Measurements from ENCODE around the gene LRP2BP. TPM values are rescaled to one million over a fixed set of nuclear protein-coding genes. Genes with fewer than 3 reads are reported as not detected.

Gene LRP2BP
- not detected in 2 replicates for total RNA-seq (2014; rRNA removed; shearing (Covaris generic))

DNA sequence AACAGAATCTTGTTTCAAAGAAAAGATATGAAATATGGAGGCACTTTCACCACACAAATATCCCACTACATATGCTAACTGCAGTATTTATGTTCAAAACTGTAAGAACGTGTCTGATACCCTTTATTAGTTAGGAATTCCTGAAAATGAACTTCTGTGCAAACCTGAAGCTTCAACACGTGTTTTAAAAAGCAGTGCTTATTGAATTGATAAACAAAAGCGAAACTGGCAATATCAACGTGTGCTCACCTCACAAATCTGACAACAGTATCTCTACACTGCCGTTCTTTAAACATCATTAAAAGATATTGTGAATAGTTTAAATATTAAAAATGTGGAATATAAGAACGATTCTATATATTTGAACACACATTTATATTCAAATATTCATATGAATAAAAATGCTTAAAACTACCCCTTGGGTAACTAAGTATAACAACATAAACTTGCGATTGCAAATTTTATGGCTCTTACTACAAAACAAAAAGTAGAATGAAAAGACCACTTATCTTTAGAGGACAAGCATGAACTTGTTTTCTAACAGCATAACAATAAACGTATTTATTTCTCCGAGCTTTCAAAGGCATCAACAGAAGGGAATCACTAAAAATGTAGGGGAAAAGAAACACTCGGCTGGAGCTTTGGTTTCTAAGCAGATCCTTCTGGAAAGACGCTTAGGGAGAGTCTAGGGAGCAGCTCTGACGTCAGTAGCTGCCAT lies at the start of gene LRP2BP:
TSS of gene LRP2BP (minus strand) at position 687 of the 718 bp plus-strand sequence. CDS start 17,738 bp downstream, outside the sequence.
- peak; percentile 93 for DNase-seq (ENCODE audit: low spot score)
- in situ Hi-C loops (cut with HindIII; ENCODE audit: low sequenced_read_pairs) = no loop called here

DNA sequence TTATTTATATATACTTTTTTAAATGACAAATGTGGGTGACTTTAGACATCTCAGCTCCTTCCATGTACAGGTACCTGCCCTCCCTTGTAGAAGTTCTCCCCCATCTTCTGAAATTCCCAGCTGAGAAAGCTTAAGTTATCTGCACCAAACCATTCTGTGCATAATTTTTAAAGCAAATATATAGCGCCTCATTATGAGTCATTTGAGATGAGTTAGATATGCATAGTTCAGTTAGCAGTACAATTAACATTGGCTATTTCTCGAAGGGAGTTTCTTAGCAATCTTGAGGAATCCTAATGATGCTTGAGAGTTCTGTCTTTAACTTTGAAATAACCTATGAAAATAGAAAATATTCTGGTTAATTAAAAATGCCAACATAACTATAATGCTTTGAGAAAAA lies 49.5 kb upstream of the LRP2BP start:
- in situ Hi-C loops (cut with HindIII; ENCODE audit: low sequenced_read_pairs) = no loop called here
- DNase-seq (ENCODE audit: low spot score) = no peak

DNA sequence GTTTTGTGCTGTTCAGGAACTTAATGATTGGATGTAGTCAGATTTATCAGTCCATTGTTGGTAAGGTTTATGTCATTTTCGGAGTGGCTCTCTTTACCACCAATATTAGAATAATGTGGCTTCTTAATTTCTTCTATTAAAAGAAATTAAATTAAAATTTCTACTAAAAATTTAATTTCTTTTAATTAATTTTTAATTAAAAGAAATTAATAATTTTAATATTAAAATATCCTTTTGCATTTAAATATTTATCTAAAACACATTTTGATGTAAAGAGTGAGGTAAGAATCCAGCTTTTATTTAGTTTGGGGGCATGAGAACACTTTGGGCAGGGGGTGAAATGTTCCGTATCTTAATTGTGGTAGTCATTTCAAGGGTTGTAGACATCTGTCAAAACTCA lies 45.8 kb upstream of the LRP2BP start:
- in situ Hi-C loops (cut with HindIII; ENCODE audit: low sequenced_read_pairs) = no loop called here
- no peak for DNase-seq (ENCODE audit: low spot score)

DNA sequence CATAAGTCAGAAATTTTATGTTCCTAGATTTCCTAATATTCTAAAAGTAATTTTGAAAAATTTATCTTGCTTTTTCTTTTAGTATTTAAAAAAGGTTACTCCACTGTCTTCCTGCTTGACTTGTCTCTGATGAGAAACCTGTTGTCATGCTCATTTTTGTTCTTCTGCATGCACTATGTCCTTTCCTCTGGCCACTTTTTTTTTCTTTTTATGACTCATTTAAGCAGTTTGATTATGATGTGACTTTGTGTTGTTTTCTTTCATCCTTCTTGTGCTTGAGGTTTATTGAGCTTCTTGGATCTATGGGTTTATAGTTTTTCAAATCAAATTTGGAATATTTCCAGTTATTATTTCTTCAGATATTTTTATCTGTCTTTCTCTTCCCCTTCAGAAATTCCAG lies 42.1 kb upstream of the LRP2BP start:
- in situ Hi-C loops (cut with HindIII; ENCODE audit: low sequenced_read_pairs) = no loop called here
- no peak for DNase-seq (ENCODE audit: low spot score)

DNA sequence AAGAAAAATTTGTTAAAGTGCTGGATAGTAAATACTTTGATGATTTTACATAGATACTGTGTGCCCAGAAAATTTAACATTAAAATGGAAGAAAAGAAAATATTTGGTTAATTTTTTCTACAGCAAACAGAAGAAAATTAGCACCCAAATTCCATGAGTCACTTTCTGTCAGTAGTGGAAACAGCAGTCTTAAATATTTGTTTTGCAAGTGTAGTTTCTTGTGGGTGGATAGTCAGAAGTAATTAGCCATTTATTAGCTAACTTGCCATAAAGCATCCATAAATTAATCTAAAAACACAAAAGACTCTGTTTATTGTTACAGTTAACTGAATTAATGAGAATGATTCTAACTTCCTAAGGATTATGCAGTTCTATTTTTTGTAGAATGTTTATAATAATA lies 39.7 kb upstream of the LRP2BP start:
- no peak for DNase-seq (ENCODE audit: low spot score)
- in situ Hi-C loops (cut with HindIII; ENCODE audit: low sequenced_read_pairs) = no loop called here

DNA sequence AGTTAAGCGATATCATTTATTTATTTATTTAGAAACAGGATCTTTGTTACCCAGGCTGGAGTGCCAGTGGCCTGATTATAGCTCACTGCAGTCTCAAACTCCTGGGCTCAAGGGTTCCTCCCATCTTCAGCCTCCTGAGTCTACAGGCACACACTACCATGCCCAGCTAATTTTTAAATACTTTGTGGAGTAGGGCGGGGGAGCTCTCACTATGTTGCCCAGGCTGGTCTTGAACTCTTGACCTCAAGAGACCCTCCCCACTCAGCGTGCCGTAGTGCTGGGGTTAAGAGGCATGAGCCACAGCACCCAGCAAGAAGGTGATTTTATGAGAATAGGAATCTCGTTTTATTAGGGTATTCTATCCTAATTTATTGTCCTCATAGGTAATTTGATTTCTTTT lies 33.9 kb upstream of the LRP2BP start:
- in situ Hi-C loops (cut with HindIII; ENCODE audit: low sequenced_read_pairs) = no loop called here
- DNase-seq (ENCODE audit: low spot score) = no peak

DNA sequence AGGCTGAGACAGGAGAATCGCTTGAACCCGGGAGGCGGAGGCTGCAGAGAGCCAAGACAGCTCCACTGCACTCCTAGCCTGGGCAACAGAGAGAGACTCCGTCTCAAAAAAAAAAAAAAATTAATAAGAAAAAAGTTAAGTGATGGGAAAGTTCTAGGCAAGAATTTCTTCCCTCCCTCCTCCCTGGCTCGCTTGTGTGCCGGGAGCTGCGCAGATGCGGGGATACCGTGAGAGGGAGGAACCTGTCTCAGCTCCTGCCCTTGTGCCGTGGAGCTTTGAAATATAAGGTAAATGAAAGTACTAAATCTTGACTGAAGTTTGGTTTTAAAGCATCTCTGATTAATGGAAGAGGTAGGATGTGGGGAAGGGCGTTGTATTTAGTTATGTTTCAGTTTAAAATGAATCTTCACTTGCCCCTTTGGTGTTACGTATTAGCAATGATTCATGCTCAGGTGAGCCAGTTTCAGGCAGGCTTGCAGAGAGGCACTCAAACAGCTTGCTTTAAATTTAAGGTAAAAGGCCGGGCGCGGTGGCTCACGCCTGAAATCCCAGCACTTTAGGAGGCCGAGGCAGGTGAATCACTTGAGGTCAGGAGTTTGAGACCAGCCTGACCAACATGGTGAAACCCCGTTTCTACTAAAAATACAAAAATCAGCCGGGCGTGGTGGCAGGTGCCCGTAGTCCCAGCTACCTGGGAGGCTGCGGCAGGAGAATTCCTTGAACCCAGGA lies 31.4 kb upstream of the LRP2BP start:
- DNase-seq (ENCODE audit: low spot score) = no peak
- in situ Hi-C loops (cut with HindIII; ENCODE audit: low sequenced_read_pairs) = no loop called here

DNA sequence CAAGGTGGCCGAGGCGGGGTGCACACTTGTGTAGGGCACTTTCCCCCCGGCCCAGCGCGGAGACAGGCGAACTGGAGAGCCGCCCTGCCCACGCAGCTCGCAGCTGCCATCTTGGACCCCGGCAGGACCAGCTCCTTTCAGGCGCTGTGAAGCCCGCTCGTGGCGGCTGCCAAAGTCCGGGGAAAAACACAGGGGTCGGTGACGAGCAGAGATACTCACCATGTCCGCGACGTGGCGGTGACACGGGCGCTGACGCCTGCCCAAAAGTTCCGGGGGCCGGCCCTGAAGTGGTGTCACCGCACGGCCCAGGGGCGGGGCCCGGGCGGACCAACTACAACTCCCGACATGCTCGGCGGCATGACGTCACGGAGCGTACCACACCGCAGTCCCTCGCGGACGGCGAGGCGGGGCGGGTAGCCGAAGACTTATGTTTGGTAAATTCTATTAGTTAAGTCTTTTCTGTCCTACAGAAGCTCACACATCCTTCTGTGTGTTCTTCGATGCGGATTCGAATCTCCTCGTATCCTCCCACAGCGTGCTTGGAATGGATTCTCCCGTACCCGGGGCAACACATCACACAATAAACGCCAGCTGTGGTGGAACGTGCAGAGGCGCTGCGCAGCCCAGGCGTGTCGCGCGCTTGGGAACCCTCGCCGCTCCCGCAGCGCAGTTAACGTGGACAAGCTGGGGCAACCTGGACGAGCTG lies 30.1 kb upstream of the LRP2BP start, which contains the start of gene UFSP2:
TSS of gene UFSP2 (minus strand) at position 318 of the 706 bp plus-strand sequence. CDS start at position 222, 96 bp downstream.
- DNase-seq (ENCODE audit: low spot score) = peak; percentile 88
- in situ Hi-C loops (cut with HindIII; ENCODE audit: low sequenced_read_pairs) = no loop called here

DNA sequence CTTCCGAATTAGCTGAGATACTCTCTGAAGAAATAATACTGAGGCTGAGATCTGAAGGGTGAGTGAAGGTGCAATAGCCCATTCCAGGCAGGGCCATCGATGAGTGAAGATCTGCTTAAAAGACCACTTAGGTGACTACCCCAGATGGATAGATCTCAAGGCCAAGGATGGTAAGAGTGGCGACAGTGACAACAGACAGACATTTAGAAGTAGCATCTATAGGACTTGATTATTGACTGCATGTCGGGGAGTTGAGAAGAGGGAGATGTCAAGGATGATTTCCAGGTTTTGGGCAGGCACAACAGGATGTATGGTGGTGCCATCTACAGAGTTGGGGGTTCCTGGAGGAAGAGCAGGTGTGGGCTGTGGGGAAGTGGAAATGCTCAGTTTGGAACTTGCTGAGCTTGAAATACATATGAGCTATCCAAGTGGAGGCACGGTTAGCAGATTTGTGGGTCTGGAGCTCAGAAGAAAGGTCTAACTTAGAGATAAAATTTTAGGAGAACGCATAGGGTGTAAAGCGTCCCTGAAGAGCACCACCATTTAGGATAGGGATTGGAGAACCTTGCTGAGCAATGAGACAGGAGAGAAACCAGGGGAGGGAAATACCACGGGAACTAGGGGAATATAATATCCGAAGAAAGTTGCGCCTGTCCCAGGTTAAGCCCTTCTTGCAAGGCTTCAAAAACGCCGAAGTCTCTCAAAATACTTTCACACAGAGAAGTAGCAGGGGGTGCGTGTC lies 29.4 kb upstream of the LRP2BP start:
- peak; percentile 59 for DNase-seq (ENCODE audit: low spot score)
- in situ Hi-C loops (cut with HindIII; ENCODE audit: low sequenced_read_pairs) = no loop called here

DNA sequence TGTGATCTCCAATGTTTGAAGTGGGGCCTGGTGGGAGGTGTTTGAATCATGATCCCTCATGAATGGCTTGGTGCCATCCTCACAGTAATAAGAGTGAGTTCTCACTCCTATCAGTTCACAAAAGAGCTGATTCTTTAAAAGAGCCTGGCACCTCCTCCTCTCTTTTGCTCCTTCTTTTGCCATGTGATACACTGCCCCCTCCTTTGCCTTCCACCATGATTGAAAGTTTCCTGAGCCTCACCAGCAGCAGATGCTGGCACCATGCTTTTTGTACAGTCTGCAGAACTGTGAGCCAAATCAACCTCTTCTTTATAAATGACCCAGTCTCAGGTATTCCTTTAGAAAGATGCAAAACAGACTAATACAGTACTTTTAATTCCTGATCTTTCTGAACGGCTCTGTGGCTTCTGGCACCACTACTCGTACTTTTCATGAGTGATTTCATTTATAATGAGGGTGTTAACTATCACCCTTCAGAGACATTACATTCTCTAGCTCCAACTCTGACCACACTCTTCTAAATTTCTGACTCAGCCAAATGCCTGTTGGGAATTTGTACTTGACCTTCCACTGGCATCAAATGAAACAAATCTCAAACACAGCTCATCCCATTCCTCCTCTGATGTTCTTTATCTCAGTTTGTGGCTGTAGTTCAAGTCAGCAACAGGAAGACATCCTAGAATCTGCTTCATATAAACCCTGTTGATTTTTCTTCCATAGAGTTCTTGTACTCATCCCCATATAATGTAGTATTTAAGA lies 25.8 kb upstream of the LRP2BP start:
- DNase-seq (ENCODE audit: low spot score) = no peak
- in situ Hi-C loops (cut with HindIII; ENCODE audit: low sequenced_read_pairs) = no loop called here

DNA sequence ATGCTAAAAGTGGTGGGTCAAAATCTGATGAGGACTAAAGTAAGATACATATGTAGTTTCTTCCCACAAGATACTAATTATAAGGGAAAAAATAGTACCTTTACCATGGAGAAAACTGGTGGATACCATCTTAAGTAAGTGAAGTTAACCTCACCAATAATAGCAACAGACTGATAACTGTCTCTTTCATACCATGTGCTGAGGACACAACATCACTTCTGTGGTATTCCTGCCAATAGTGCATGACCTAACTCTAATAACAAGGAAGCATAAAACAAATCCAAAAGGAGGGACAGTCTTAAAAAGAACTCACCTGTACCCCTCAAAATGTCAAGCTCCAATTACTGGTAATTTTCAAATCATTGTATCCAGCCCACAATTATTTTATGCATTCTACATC lies 21.2 kb upstream of the LRP2BP start:
- DNase-seq (ENCODE audit: low spot score) = no peak
- in situ Hi-C loops (cut with HindIII; ENCODE audit: low sequenced_read_pairs) = no loop called here

DNA sequence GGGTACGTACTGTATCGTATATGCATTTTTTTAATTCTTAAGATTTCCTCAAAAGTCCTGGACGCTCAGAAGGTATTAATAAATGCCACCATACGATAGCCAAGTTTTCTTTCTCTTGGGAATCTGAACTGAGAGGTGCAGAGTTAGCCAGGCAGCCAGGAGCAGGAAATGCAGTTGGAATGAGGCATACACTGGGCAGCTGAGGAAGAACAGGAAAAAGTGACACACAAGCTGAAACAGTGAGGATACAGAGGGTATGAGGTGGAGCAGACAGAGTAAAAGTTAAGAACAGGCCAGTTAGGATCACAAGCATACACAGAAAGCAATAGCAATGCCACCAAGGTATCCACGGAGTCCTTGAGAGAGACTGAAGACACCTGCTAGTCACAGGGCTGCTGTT lies 16.7 kb upstream of the LRP2BP start:
- in situ Hi-C loops (cut with HindIII; ENCODE audit: low sequenced_read_pairs) = no loop called here

DNA sequence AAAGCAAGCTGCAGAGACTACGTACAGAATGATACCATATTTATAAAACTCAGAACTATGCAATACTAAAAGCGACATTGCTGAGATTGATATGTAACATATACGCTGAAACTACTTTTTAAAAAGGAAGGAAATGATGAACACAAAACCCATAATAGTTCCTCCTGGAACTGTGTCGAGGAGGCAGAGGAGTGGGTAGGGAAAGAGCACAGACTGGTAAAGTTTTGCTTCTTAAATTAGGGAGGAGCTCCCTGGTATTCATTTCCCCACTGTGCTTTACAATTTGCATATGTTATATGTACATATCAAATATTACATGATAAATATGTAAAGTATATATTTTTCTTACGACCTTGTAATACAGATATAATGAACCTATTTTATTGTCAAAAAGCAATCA lies 16.1 kb upstream of the LRP2BP start:
- in situ Hi-C loops (cut with HindIII; ENCODE audit: low sequenced_read_pairs) = no loop called here
- no peak for DNase-seq (ENCODE audit: low spot score)

More for the DNA sequence above, 16.7 kb upstream of the LRP2BP start:
- no peak for DNase-seq (ENCODE audit: low spot score)

DNA sequence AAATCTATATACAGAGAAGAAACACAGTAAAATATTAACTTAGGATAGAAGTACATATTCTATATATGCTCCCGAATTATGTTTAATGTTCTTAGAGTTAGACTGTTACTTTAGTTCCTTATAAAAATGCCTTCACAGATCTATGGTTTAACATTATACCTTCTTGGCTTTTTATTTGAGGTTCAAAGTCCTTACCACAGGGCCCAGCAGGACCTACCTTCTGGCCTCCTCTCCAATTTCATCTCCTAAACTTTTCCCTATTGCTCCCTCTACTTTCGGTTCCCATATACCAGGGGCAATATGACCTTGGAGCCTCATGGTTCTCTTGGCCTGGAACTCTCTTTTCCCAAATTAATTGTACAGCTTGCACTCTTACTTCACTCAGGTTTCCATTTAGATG lies 12.7 kb upstream of the LRP2BP start:
- in situ Hi-C loops (cut with HindIII; ENCODE audit: low sequenced_read_pairs) = no loop called here
- no peak for DNase-seq (ENCODE audit: low spot score)

DNA sequence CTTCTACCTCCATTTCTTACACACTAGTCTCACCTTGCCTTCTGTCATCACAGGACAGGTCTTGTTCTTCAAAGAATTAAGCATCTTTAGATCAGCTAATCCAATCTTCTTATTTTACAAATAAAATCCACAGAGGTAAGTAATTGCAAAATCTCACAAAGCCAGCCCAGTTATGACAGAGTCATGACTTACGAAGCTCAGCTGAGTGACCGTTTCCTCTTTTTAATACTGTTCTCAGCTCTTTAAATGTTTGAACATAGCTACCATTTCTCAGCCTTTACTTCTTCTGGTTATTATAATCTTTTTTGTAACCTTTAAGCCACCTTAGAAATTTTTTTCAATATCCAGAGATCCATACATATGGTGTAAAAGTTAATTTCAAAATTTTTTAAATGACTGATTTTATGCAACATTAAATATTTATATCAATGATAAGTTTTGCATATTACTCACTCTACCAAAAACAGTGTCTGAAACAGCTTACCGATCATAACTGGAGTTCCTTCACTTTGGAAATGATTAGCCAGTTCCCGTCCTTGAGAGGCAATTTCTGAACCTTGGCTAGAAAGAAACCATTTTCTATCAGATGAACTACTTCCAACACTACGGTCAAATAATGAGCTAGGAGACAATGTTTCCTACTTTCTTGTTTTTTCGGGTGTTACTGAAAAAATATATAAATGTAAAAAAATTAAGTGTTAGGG lies 9.7 kb upstream of the LRP2BP start:
- no peak for DNase-seq (ENCODE audit: low spot score)
- in situ Hi-C loops (cut with HindIII; ENCODE audit: low sequenced_read_pairs) = no loop called here

DNA sequence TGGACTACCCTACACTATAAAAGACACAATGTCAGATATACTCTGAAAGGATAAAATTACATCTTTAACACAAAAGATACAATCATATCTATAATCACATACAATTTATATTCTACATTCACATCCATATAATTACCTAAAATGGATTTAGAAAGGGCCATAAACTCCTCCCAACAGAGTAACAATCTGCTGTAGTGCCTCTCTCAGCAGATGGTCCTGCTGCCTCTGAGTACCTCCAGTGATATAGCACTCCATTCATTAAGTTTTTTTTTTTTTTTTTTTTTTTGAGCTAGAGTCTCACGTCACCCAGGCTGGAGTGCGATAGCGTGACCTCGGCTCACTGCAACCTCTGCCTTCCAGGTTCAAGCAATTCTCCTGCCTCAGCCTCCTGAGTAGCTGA lies 8.3 kb upstream of the LRP2BP start:
- in situ Hi-C loops (cut with HindIII; ENCODE audit: low sequenced_read_pairs) = no loop called here
- peak; percentile 47 for DNase-seq (ENCODE audit: low spot score)

DNA sequence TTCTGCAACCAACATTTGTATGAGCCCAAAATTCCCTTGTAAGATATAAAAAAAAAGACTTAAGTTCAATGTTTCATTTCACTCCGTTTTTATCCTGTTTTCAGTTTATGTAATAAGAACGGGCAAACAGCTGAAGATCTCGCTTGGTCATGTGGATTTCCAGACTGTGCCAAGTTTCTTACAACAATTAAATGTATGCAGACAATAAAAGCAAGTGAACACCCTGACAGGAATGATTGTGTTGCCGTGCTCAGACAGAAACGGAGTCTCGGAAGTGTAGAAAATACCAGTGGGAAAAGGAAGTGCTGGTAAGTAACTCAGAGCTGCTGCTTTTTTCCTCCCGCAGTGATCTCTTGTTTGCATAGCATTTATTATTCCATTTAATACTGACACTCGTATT lies 3.7 kb upstream of the LRP2BP start:
- in situ Hi-C loops (cut with HindIII; ENCODE audit: low sequenced_read_pairs) = no loop called here

DNA sequence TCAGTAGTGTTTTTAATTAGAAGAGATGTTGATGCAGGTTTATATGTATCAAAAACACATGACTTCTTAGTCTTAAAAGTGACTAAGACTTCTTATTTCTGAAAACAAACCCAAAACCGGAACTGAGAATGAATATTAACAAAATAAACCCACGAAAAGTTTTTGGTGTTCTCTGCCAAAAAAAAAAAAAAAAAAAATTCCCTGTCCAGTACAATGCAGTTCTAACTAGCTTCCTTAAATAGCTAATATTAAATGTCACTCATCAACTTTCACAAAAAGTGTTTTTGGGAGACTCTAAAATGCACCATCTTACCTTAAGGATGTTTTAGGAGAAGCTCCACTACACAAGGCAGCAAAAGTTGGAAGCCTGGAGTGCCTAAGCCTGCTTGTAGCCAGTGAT lies 2.9 kb upstream of the LRP2BP start:
- in situ Hi-C loops (cut with HindIII; ENCODE audit: low sequenced_read_pairs) = no loop called here

More for the DNA sequence above, 3.7 kb upstream of the LRP2BP start:
- no peak for DNase-seq (ENCODE audit: low spot score)

More for the DNA sequence above, 2.9 kb upstream of the LRP2BP start:
- no peak for DNase-seq (ENCODE audit: low spot score)

Data from G401 (cell line).